ENCODE measurements around the gene ENPP6. TPM values are rescaled to one million over a fixed set of nuclear protein-coding genes. Genes with fewer than 3 reads are reported as not detected.

Gene ENPP6
- total and polyA plus RNA-seq, 4 experiments from 2014 or later, result not detected

DNA sequence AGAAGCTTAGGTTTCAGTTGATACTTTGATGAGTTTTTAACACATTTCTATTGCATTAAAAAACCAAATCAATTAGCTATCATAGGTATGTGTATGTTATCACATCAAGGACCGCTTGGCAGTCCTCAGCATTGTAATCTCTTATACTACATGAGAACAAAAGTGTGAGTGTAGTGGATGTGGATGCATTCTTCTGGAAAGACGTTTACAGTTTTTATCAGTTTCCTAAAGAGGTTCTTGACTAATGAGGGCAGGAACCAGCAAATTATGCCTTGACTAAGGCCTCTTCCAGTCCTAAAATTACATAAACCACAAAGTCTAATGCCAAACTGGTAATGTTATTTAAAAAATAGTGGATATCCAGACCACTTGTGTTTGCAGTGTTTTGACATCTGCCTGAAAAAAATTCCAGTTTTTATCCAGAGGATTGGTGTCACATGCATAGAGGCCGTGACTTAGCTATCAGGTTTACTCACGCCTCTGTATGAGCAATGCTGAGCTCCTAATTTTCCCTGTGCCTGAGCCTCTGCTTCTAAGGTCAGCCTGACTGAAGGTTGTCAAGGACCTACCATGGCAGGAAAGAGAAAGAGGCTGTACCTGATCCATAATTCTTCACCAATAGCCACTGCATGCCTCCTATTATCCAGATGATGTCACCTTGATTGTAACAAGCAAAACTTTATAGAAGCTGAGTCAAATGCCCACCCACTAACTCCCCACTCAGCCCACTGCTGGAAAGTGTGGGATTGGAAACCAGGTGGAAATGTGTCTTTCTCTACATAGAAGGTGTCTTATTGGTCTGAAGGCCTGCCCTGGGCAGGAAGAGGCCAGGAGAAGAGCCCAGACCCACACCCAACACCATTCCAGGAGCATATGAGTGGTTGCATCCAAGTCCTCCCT lies 68.7 kb downstream of the ENPP6 start:
- no peak overlapping the region for H3K27ac Mint-ChIP-seq
- Histone ChIP-seq H3K27ac (ENCODE audit: low read depth, low read length) (no peak overlapping the region), H3K36me3 (ENCODE audit: insufficient read depth, low read length) (no peaks in the 10 kb centered on the region), H3K27me3 (ENCODE audit: insufficient read depth, low read length) (no peaks in the 10 kb centered on the region), H3K4me1 (ENCODE audit: insufficient read depth, low read length) (no peaks in the 10 kb centered on the region), H3K4me3 (ENCODE audit: low read length in 2 of 2) (no peak overlapping the region), H3K9me3 (ENCODE audit: control insufficient read depth in 1 of 2, low read length in 2 of 2) (no peaks in the 10 kb centered on the region)
- H3K4me3 Mint-ChIP-seq, result no peak overlapping the region
- ChIA-PET CTCF (ENCODE audit: partially characterized antibody) (no interaction called here), POLR2A (ENCODE audit: partially characterized antibody) (no interaction called here)
- H3K36me3 Mint-ChIP-seq, result no peaks in the 10 kb centered on the region
- intact Hi-C loops (cut with micrococcal nuclease), result no loop called here
- H3K9me3 Mint-ChIP-seq, result no peaks in the 10 kb centered on the region
- peaks cover 0 to 6% (median 1%) of the 10 kb centered on the region in 4 donors for H3K4me1 Mint-ChIP-seq
- DNase-seq, result no peak
- peaks cover 3 to 14% of the 10 kb centered on the region in 2 donors for H3K27me3 Mint-ChIP-seq

- no peak overlapping the region for H3K4me3 ChIP-seq (ENCODE audit: low read length in 2 of 2)
- Mint-ChIP-seq H3K9me3 (no peaks in the 10 kb centered on the region), H3K36me3 (no peaks in the 10 kb centered on the region), H3K4me3 (no peak overlapping the region), H3K27me3 (peaks cover 3 to 18% of the 10 kb centered on the region in 2 donors), H3K27ac (no peak overlapping the region), H3K4me1 (peaks cover 0 to 6% (median 1%) of the 10 kb centered on the region in 4 donors)
- intact Hi-C loops (cut with micrococcal nuclease), result no loop called here
- H3K27ac ChIP-seq (ENCODE audit: low read depth, low read length), result no peak overlapping the region
- no peaks in the 10 kb centered on the region for H3K27me3 ChIP-seq (ENCODE audit: insufficient read depth, low read length)
- no peaks in the 10 kb centered on the region for H3K36me3 ChIP-seq (ENCODE audit: insufficient read depth, low read length)
- ChIA-PET CTCF (ENCODE audit: partially characterized antibody) (no interaction called here), POLR2A (ENCODE audit: partially characterized antibody) (no interaction called here)
- DNase-seq, result no peak
- no peaks in the 10 kb centered on the region for H3K4me1 ChIP-seq (ENCODE audit: insufficient read depth, low read length)
- H3K9me3 ChIP-seq (ENCODE audit: control insufficient read depth in 1 of 2, low read length in 2 of 2), result no peaks in the 10 kb centered on the region
Measured at GRCh38 chr4:184147858-184148737, 69.6 kb downstream of the ENPP6 start.

GRCh38 chr4:184146951-184147350 lies 70.7 kb downstream of the ENPP6 start:
- ChIA-PET CTCF (ENCODE audit: partially characterized antibody) (no interaction called here), POLR2A (ENCODE audit: partially characterized antibody) (no interaction called here)
- Histone ChIP-seq H3K4me1 (ENCODE audit: insufficient read depth, low read length) (no peaks in the 10 kb centered on the region), H3K4me3 (ENCODE audit: low read length in 2 of 2) (no peak overlapping the region), H3K9me3 (ENCODE audit: control insufficient read depth in 1 of 2, low read length in 2 of 2) (no peaks in the 10 kb centered on the region), H3K36me3 (ENCODE audit: insufficient read depth, low read length) (no peaks in the 10 kb centered on the region), H3K27me3 (ENCODE audit: insufficient read depth, low read length) (no peaks in the 10 kb centered on the region), H3K27ac (ENCODE audit: low read depth, low read length) (no peak overlapping the region)
- Mint-ChIP-seq H3K36me3 (no peaks in the 10 kb centered on the region), H3K9me3 (peaks cover 0 to 4% (median 0%) of the 10 kb centered on the region in 8 donors), H3K27ac (no peak overlapping the region), H3K4me1 (peaks cover 0 to 6% (median 1%) of the 10 kb centered on the region in 4 donors), H3K27me3 (peaks cover 4 to 23% of the 10 kb centered on the region in 2 donors), H3K4me3 (no peak overlapping the region)
- intact Hi-C loops (cut with micrococcal nuclease), result no loop called here
- no peak for DNase-seq

DNA sequence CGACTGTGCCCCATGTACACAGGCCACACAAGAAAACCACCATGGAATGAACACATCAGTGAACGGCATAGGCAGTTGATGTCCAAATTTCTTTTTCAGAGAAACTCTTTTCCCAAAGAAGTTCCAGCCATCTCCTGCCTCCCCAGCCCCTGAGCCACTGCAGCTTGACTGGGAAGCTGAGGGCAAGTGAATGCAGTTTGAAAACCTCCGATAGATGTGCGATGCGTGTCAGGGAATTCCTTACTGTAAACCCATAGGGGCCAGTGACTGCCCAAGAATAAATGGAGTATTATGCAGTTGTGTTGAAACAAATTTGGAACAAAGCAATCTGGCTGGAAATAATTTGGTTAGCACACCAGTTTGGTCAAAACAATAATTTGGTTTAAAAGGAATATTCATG lies 72.1 kb downstream of the ENPP6 start:
- no peak for DNase-seq
- ChIA-PET CTCF (ENCODE audit: partially characterized antibody) (no interaction called here), POLR2A (ENCODE audit: partially characterized antibody) (no interaction called here)
- no peaks in the 10 kb centered on the region for H3K4me1 ChIP-seq (ENCODE audit: insufficient read depth, low read length)
- H3K36me3 ChIP-seq (ENCODE audit: insufficient read depth, low read length), result no peaks in the 10 kb centered on the region
- intact Hi-C loops (cut with micrococcal nuclease), result no loop called here
- Mint-ChIP-seq H3K9me3 (peaks cover 0 to 7% (median 3%) of the 10 kb centered on the region in 8 donors), H3K4me1 (peaks cover 0 to 6% (median 1%) of the 10 kb centered on the region in 4 donors), H3K4me3 (no peak overlapping the region), H3K36me3 (no peaks in the 10 kb centered on the region), H3K27ac (no peak overlapping the region), H3K27me3 (peaks cover 4 to 27% of the 10 kb centered on the region in 2 donors)
- H3K27ac ChIP-seq (ENCODE audit: low read depth, low read length), result no peak overlapping the region
- no peaks in the 10 kb centered on the region for H3K27me3 ChIP-seq (ENCODE audit: insufficient read depth, low read length)
- H3K9me3 ChIP-seq (ENCODE audit: control insufficient read depth in 1 of 2, low read length in 2 of 2), result no peaks in the 10 kb centered on the region
- no peak overlapping the region for H3K4me3 ChIP-seq (ENCODE audit: low read length in 2 of 2)

DNA sequence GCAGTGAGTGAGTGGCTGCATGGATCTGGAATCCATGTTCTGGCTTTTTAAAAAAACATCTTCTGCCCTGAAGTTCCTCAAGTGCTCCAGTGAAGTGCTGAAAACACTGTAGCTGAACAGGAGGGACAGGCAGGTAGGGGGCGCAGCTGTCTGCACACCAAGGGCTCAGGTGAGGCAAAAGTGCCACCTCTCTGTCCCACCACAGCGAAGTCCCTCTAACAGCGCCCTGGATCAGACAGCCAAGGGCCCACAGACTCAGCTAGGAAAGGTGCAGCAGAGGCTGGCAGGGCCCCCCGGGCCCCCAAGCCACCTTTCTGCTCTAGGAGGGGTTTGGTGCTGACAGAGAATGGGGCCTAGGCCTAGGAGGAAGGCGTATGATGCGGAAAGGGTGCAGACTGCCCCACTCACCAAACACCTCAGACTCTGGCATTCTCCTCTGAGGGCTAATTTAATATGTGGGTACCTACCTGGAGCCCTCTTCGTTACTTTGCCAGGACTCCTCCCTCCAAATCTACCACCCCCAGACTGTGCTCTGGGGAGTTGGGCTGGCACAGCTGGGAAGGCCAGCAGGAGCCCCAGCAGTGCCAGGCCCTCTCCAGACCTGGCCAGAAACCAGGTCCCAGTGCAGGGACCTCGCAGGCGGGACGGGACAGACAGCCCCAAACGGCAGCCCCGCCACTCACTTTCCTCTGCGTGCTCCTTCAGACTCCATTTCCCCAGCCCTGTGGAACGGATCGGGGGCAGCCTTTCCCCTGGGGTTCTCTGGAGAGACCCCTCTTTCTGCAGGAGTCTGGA lies 73.7 kb downstream of the ENPP6 start:
- POLR2A ChIA-PET (ENCODE audit: partially characterized antibody), result no interaction called here
- peaks cover 0 to 6% (median 1%) of the 10 kb centered on the region in 4 donors for H3K4me1 Mint-ChIP-seq
- Histone ChIP-seq H3K4me1 (ENCODE audit: insufficient read depth, low read length) (no peaks in the 10 kb centered on the region), H3K9me3 (ENCODE audit: control insufficient read depth in 1 of 2, low read length in 2 of 2) (no peaks in the 10 kb centered on the region), H3K36me3 (ENCODE audit: insufficient read depth, low read length) (no peaks in the 10 kb centered on the region), H3K27me3 (ENCODE audit: insufficient read depth, low read length) (no peaks in the 10 kb centered on the region), H3K4me3 (ENCODE audit: low read length in 2 of 2) (no peak overlapping the region), H3K27ac (ENCODE audit: low read depth, low read length) (no peak overlapping the region)
- no peaks in the 10 kb centered on the region for H3K36me3 Mint-ChIP-seq
- peaks cover 4 to 29% of the 10 kb centered on the region in 2 donors for H3K27me3 Mint-ChIP-seq
- CTCF ChIA-PET (ENCODE audit: partially characterized antibody), result interaction anchor here (1.0 kb wide), 1 partner anchor 15 kb away, joined by 3 read pairs; no protein-coding TSS in a partner anchor
- H3K4me3 Mint-ChIP-seq, result no peak overlapping the region
- no peak for DNase-seq
- H3K27ac Mint-ChIP-seq, result no peak overlapping the region
- H3K9me3 Mint-ChIP-seq, result peaks cover 3 to 10% (median 5%) of the 10 kb centered on the region in 8 donors
- intact Hi-C loops (cut with micrococcal nuclease), result no loop called here

GRCh38 chr4:184142121-184143000 lies 75.3 kb downstream of the ENPP6 start:
- DNase-seq, result no peak
- Mint-ChIP-seq H3K9me3 (peaks cover 4 to 19% (median 13%) of the 10 kb centered on the region in 8 donors), H3K36me3 (peaks cover 0 to 4% of the 10 kb centered on the region in 2 donors), H3K4me1 (no peaks in the 10 kb centered on the region), H3K27ac (no peak overlapping the region), H3K4me3 (no peak overlapping the region), H3K27me3 (peaks cover 7 to 31% of the 10 kb centered on the region in 2 donors)
- no peaks in the 10 kb centered on the region for H3K9me3 ChIP-seq (ENCODE audit: control insufficient read depth in 1 of 2, low read length in 2 of 2)
- ChIA-PET POLR2A (ENCODE audit: partially characterized antibody) (no interaction called here), CTCF (ENCODE audit: partially characterized antibody) (interaction anchor here (1.0 kb wide), 1 partner anchor 16 kb away, joined by 3 read pairs; no protein-coding TSS in a partner anchor)
- no peaks in the 10 kb centered on the region for H3K4me1 ChIP-seq (ENCODE audit: insufficient read depth, low read length)
- no peak overlapping the region for H3K4me3 ChIP-seq (ENCODE audit: low read length in 2 of 2)
- intact Hi-C loops (cut with micrococcal nuclease), result no loop called here
- peaks cover 4% of the 10 kb centered on the region for H3K27me3 ChIP-seq (ENCODE audit: insufficient read depth, low read length)
- H3K36me3 ChIP-seq (ENCODE audit: insufficient read depth, low read length), result no peaks in the 10 kb centered on the region
- H3K27ac ChIP-seq (ENCODE audit: low read depth, low read length), result no peak overlapping the region

All from CD4-positive, alpha-beta memory T cell (primary cell).